AG08395 (cell line): ENCODE data around the gene ADCY9.
"Not testable (repeated sequence)": the region's sequence is repeated elsewhere in the genome, so short reads cannot be mapped to it uniquely, and the experiment has no call there.

ENCODE experiments used
- DNase-seq: peaks from one replicate; pipeline ENCODE4 v3.0.0; 2012; ENCODE audit warnings: mixed read lengths, low spot score

The ADCY9 gene

GRCh38 chr16:4093495-4094126, 22.6 kb downstream of the ADCY9 start:
- DNase-seq: no peak

GRCh38 chr16:4092547-4093265, 23.5 kb downstream of the ADCY9 start:
- DNase-seq: no peak

- DNase-seq: no peak
These were observed 24.8 kb downstream of the ADCY9 start for GRCh38 chr16:4091240-4092012.

- DNase-seq: no peak
These were observed 25.8 kb downstream of the ADCY9 start for GRCh38 chr16:4090351-4090851.

- DNase-seq: no peak
These were observed 26.4 kb downstream of the ADCY9 start for GRCh38 chr16:4089811-4090301.

DNA sequence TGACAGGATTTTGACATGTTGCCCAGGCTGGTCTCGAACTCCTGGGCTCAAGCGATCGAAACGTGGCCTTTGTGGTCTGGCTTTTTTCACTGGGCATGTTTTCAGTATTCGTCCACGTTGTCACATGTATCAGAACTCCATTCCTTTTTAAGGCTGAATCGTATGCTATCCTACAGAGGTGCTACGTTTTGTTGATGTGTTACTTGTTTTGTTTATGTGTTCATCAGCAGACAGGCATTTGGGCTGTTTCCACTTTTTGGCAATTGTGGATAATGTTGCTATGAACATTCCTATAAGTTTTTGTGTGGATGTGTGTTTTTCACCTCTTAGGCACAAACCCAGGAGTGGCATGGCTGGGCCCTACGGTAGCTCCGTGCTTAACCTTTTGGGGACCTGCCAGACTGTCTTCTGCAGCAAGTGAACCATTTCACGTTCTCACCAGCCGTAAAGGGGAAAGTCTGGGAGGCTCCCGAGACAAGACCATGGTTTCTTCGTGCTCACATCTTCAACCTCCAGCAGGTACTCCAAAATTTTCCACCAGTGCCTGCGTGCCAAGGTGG, 26.9 kb downstream of the ADCY9 start:
- no peak for DNase-seq

- DNase-seq: no peak
These were observed 28.2 kb downstream of the ADCY9 start for GRCh38 chr16:4087990-4088577.

DNA sequence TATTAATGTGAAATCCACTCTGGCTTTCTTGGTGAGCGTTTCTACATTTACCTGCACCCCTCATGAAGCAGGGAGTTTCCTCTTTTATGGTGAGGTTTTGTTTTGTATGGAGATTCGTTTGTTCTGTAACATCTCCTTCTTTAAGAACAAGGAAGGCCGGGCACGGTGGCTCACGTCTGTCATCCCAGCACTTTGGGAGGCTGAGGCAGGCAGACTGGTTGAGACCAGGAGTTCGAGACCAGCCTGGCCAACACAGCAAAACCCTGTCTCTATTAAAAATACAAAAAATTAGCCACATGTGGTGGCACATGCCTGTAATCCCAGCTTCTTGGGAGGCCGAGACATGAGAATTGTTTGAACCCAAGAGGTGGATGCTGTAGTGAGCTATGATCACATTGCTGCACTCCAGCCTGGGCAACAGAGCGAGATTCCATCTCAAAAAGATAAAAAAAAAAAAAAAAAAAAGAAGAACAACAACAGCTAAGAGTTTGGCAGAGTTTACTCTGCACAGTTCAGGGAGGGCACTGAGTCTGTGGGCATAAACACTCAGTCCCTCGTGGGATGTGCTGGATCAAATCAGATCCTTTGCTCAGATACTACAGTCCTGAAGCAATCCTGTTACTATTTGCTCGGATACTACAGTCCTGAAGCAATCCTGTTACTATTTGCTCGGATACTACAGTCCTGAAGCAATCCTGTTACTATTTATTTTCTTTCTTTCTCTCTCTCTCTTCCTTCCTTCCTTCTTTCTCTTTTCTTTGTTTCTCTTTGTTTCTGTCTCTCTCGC, 28.9 kb downstream of the ADCY9 start:
- DNase-seq: no peak

DNA sequence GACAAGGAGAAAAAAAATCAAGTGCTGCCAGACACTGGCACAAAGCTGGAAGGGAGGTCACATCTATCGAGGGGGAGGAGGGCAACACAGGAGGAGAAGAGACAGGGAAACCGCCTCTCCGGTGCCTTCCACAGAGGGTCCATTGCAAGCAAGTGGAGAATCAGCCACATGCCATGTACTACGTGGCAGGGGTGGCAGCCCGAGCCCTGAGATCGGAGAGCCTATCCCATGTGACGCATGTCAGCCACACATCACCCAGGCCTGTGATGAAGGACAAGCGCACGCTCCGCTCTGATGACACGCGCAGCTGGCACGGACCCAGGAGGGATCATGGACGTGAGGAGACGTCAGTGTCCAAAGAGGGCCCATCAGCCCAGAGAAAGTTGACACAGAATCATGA, 30.1 kb downstream of the ADCY9 start:
- DNase-seq: no peak

GRCh38 chr16:4085405-4085970, 30.8 kb downstream of the ADCY9 start:
- DNase-seq: no peak

DNA sequence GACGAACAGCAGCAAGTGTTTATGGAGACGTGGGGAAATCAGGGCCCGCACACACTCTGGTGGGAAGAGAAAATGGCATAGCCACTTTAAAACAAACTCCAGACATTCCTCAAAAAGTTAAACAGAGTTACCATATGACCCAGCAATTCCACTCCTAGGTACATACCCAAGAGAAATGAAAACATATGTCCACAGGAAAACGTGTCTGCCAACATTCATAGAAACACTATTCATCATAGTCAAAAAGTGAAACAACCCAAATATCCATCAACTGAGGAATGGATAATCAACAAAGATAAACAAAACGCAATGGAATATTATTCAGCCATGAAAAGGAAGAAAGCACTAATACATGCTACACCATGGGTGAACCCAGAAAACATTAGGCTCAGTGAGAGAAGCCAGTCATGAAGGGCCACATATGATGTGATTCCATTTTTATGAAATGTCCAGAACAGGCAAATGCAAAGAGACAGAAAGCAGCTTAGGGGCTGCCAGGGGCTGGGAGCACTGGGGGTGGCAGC, 32.8 kb downstream of the ADCY9 start:
- DNase-seq: no peak

GRCh38 chr16:4082474-4083044, 33.7 kb downstream of the ADCY9 start:
- DNase-seq: no peak

GRCh38 chr16:4081521-4082021, 34.7 kb downstream of the ADCY9 start:
- peak; percentile 64 for DNase-seq

GRCh38 chr16:4081047-4081446, 35.2 kb downstream of the ADCY9 start:
- no peak for DNase-seq

DNA sequence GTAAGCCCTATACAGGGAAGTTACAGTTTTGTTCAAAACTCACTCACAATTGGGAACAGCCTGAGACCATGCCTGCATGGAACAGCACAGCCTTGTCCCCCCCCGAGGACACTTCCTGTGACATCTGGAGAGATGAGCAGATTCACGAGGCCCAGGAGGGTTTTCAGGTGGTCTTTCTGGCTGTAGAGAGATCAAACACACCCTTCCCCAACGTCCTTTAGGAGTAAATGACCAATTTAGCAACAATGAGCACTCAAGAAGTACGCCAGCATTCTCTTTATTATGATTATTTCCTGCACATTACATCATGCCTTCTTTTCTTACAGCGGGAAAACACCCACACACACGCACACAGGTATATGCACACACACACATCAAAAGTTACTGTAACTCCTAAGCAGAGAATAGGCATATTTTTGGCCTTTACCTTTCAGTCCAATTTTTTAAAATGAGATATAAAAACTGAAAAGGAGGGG, 39.0 kb downstream of the ADCY9 start:
- no peak for DNase-seq

DNA sequence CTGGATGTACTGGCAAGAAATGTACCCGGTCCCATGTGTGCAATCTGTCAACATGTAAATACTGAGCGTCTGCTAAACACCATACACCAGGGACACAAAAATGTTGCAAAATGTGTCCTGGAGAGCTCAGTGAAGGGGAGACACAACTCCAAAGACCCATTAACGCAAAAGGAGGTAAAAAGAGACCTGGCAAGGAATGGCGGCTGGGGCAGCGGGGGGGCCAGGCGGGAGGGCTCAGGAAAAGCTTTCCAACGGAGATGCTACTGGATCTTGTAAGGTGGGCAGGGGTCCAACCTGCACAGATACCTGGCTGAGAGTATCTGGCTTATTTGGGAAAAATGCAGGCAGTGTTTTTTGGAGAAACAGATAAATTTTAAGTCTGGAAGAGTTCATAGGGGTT, 40.7 kb downstream of the ADCY9 start:
- no peak for DNase-seq

DNA sequence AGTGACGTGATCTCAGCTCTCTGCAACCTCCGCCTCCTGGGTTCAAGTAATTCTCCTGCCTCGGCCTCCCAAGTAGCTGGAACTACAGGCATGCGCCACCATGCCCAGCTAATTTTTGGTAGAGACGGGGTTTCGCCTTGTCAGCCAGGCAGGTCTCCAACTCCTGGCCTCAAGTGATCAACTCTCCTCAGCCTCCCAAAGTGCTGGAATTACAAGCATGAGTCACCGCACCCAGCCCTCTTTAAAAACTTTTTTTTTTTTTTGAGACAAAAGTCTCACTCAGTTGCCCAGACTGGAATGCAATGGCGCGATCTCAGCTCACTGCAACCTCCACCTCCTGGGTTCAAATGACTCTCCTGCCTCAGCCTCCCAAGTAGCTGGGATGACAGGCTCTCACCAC, 43.1 kb downstream of the ADCY9 start:
- DNase-seq: not testable (repeated sequence)

- DNase-seq: no peak
These were observed 44.3 kb downstream of the ADCY9 start for GRCh38 chr16:4071686-4072561.

DNA sequence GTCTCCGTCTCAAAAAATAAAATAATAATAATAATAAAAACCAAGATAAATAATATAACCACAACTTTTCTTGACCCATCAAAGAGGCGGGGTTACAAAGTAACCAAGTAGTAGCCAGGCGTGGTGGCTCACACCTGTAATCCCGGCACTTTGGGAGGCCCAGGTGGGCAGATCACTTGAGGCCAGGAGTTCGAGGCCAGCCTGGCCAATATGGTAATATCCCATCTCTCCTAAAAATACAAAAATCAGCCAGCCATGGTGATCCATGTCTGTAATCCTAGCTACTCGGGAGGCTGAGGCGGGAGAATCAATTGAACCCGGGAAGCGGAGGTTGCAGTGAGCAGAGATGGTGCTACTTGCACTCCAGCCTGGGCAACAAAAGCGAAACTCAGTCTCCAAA, 45.3 kb downstream of the ADCY9 start:
- no peak for DNase-seq
